Measurements from ENCODE around the gene STAM2.
"Not testable (repeated sequence)": the region's sequence is repeated elsewhere in the genome, so short reads cannot be mapped to it uniquely, and the experiment has no call there.

Gene STAM2

GRCh38 chr2:152200101-152200500 lies 24.5 kb upstream of the STAM2 start:
- ATAC-seq = peak; percentile 74
- TF ChIP-seq ZNF565 (CRISPR knock-in tag; conservative IDR thresholded peaks at IDR 0.05; ENCODE audit: low read depth) (no peak), PPARA (CRISPR knock-in tag; IDR thresholded peaks at IDR 0.05; ENCODE audit: borderline replicate concordance) (no peak), GLIS3 (CRISPR knock-in tag; IDR thresholded peaks at IDR 0.05) (no peak), ISL1 (CRISPR knock-in tag; IDR thresholded peaks at IDR 0.05) (no peak), ZNF8 (CRISPR knock-in tag; IDR thresholded peaks at IDR 0.05) (no peak), PATZ1 (CRISPR knock-in tag; IDR thresholded peaks at IDR 0.05; ENCODE audit: borderline replicate concordance) (no peak), ZFP30 (CRISPR knock-in tag; IDR thresholded peaks at IDR 0.05) (no peak), ZC3H10 (CRISPR knock-in tag; IDR thresholded peaks at IDR 0.05) (no peak), ZNF70 (CRISPR knock-in tag; IDR thresholded peaks at IDR 0.05) (no peak), CSDC2 (CRISPR knock-in tag; IDR thresholded peaks at IDR 0.05) (no peak), RARB (CRISPR knock-in tag; IDR thresholded peaks at IDR 0.05) (no peak), ESRRG (CRISPR knock-in tag; IDR thresholded peaks at IDR 0.05) (no peak), SNAI2 (CRISPR knock-in tag; IDR thresholded peaks at IDR 0.05) (no peak), ARNTL (CRISPR knock-in tag; IDR thresholded peaks at IDR 0.05; ENCODE audit: borderline replicate concordance, low read depth) (no peak)
- TF ChIP-seq, protein P1, sequence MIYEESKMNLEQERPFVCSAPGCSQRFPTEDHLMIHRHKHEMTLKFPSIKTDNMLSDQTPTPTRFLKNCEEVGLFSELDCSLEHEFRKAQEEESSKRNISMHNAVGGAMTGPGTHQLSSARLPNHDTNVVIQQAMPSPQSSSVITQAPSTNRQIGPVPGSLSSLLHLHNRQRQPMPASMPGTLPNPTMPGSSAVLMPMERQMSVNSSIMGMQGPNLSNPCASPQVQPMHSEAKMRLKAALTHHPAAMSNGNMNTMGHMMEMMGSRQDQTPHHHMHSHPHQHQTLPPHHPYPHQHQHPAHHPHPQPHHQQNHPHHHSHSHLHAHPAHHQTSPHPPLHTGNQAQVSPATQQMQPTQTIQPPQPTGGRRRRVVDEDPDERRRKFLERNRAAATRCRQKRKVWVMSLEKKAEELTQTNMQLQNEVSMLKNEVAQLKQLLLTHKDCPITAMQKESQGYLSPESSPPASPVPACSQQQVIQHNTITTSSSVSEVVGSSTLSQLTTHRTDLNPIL (CRISPR knock-in tag; IDR thresholded peaks at IDR 0.05; ENCODE audit: low read depth) = no peak
- TF ChIP-seq, protein P2, sequence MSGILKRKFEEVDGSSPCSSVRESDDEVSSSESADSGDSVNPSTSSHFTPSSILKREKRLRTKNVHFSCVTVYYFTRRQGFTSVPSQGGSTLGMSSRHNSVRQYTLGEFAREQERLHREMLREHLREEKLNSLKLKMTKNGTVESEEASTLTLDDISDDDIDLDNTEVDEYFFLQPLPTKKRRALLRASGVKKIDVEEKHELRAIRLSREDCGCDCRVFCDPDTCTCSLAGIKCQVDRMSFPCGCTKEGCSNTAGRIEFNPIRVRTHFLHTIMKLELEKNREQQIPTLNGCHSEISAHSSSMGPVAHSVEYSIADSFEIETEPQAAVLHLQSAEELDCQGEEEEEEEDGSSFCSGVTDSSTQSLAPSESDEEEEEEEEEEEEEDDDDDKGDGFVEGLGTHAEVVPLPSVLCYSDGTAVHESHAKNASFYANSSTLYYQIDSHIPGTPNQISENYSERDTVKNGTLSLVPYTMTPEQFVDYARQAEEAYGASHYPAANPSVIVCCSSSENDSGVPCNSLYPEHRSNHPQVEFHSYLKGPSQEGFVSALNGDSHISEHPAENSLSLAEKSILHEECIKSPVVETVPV (CRISPR knock-in tag; IDR thresholded peaks at IDR 0.05) = no peak

GRCh38 chr2:152198499-152198898 lies 22.9 kb upstream of the STAM2 start:
- TF ChIP-seq ZNF565 (CRISPR knock-in tag; conservative IDR thresholded peaks at IDR 0.05; ENCODE audit: low read depth) = no peak
- TF ChIP-seq, protein P3, sequence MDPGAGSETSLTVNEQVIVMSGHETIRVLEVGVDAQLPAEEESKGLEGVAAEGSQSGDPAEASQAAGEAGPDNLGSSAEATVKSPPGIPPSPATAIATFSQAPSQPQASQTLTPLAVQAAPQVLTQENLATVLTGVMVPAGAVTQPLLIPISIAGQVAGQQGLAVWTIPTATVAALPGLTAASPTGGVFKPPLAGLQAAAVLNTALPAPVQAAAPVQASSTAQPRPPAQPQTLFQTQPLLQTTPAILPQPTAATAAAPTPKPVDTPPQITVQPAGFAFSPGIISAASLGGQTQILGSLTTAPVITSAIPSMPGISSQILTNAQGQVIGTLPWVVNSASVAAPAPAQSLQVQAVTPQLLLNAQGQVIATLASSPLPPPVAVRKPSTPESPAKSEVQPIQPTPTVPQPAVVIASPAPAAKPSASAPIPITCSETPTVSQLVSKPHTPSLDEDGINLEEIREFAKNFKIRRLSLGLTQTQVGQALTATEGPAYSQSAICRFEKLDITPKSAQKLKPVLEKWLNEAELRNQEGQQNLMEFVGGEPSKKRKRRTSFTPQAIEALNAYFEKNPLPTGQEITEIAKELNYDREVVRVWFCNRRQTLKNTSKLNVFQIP (CRISPR knock-in tag; IDR thresholded peaks at IDR 0.05; ENCODE audit: borderline replicate concordance, low read depth) = no peak
- no peak for TF ChIP-seq TSHZ2 (CRISPR knock-in tag; IDR thresholded peaks at IDR 0.05)
- no peak for TF ChIP-seq TOX (CRISPR knock-in tag; IDR thresholded peaks at IDR 0.05; ENCODE audit: borderline replicate concordance)
- no peak for TF ChIP-seq ZFP3 (CRISPR knock-in tag; IDR thresholded peaks at IDR 0.05)
- no peak for TF ChIP-seq PPARA (CRISPR knock-in tag; IDR thresholded peaks at IDR 0.05; ENCODE audit: borderline replicate concordance)
- no peak for TF ChIP-seq ZNF8 (CRISPR knock-in tag; IDR thresholded peaks at IDR 0.05)
- TF ChIP-seq GLIS3 (CRISPR knock-in tag; IDR thresholded peaks at IDR 0.05) = no peak
- no peak for ATAC-seq

GRCh38 chr2:152197508-152198284 lies 22.1 kb upstream of the STAM2 start:
- not testable (repeated sequence) for ATAC-seq

Data from SK-N-SH treated with all-trans-retinoic acid at 6 μM for 48 hours (cell line).